ENCODE data around the gene GPR68. TPM values are rescaled to one million over a fixed set of nuclear protein-coding genes. Genes with fewer than 3 reads are reported as not detected.
A peak's percentile ranks its signal among the peaks of the same experiment; 100 is the strongest.

The GPR68 gene
- 0.13 TPM for total RNA-seq
- long read RNA-seq, partial matches to known transcripts = 0 of 1 reads
- long read RNA-seq, other reads (novel, unspliced or antisense) = 1 of 1 reads

GRCh38 chr14:91244501-91244901 is at the start of gene GPR68:
Gene GPR68, minus strand, starts transcription at chr14:91244704. Its CDS starts 9,654 bp downstream, at chr14:91235050.
- ATAC-seq (ENCODE audit: poor library complexity) (peak; percentile 54), DNase-seq (peak; percentile 70)
- intact Hi-C loops (cut with DNase I) = no loop called here

GRCh38 chr14:91294153-91294552 is 49.6 kb upstream of the GPR68 start:
- intact Hi-C loops (cut with DNase I) = no loop called here
- ATAC-seq (ENCODE audit: poor library complexity) (peak; percentile 79), DNase-seq (no peak)

GRCh38 chr14:91293281-91293680 is 48.8 kb upstream of the GPR68 start:
- ATAC-seq (ENCODE audit: poor library complexity) = no peak
- intact Hi-C loops (cut with DNase I) = no loop called here
- no peak for DNase-seq

GRCh38 chr14:91292491-91292890 is 48.0 kb upstream of the GPR68 start:
- intact Hi-C loops (cut with DNase I) = no loop called here
- no peak for DNase-seq
- ATAC-seq (ENCODE audit: poor library complexity) = no peak

- DNase-seq = no peak
- no peak for ATAC-seq (ENCODE audit: poor library complexity)
- intact Hi-C loops (cut with DNase I) = no loop called here
These were observed 47.4 kb upstream of the GPR68 start for GRCh38 chr14:91291786-91292405.

- ATAC-seq (ENCODE audit: poor library complexity) = no peak
- DNase-seq = no peak
- intact Hi-C loops (cut with DNase I) = no loop called here
These were observed 46.5 kb upstream of the GPR68 start for GRCh38 chr14:91290986-91291385.

GRCh38 chr14:91289464-91289863 is 45.0 kb upstream of the GPR68 start:
- ATAC-seq (ENCODE audit: poor library complexity) (no peak), DNase-seq (no peak)
- intact Hi-C loops (cut with DNase I) = no loop called here

- intact Hi-C loops (cut with DNase I) = no loop called here
- ATAC-seq (ENCODE audit: poor library complexity) (no peak), DNase-seq (no peak)
These were observed 44.4 kb upstream of the GPR68 start for GRCh38 chr14:91288876-91289275.

- ATAC-seq (ENCODE audit: poor library complexity) = peak; percentile 75
- peak; percentile 85 for DNase-seq
- intact Hi-C loops (cut with DNase I) = no loop called here
These were observed 42.0 kb upstream of the GPR68 start for GRCh38 chr14:91286530-91286937.

- DNase-seq (no peak), ATAC-seq (ENCODE audit: poor library complexity) (peak; percentile 34)
- intact Hi-C loops (cut with DNase I) = loop anchor here (5.0 kb wide), 1 partner anchor 103 kb away; no protein-coding TSS in a partner anchor
These were observed 40.5 kb upstream of the GPR68 start for GRCh38 chr14:91284791-91285548.

GRCh38 chr14:91284146-91284790 is 39.8 kb upstream of the GPR68 start:
- DNase-seq (no peak), ATAC-seq (ENCODE audit: poor library complexity) (peak; percentile 78)
- intact Hi-C loops (cut with DNase I) = loop anchor here (5.0 kb wide), 1 partner anchor 102 kb away; no protein-coding TSS in a partner anchor

- DNase-seq (no peak), ATAC-seq (ENCODE audit: poor library complexity) (no peak)
- intact Hi-C loops (cut with DNase I) = loop anchor here (5.0 kb wide), 1 partner anchor 101 kb away; no protein-coding TSS in a partner anchor
These were observed 39.2 kb upstream of the GPR68 start for GRCh38 chr14:91283666-91284065.

GRCh38 chr14:91282954-91283645 is 38.6 kb upstream of the GPR68 start:
- ATAC-seq (ENCODE audit: poor library complexity) = no peak
- DNase-seq = no peak
- intact Hi-C loops (cut with DNase I) = loop anchor here (5.0 kb wide), 1 partner anchor 101 kb away; no protein-coding TSS in a partner anchor

GRCh38 chr14:91281346-91281745 is 36.8 kb upstream of the GPR68 start:
- intact Hi-C loops (cut with DNase I) = loop anchor here (5.0 kb wide), 1 partner anchor 99 kb away; no protein-coding TSS in a partner anchor
- ATAC-seq (ENCODE audit: poor library complexity) (no peak), DNase-seq (no peak)

- intact Hi-C loops (cut with DNase I) = loop anchor here (5.0 kb wide), 1 partner anchor 98 kb away; no protein-coding TSS in a partner anchor
- ATAC-seq (ENCODE audit: poor library complexity) (no peak), DNase-seq (no peak)
These were observed 35.6 kb upstream of the GPR68 start for GRCh38 chr14:91280129-91280528.

- ATAC-seq (ENCODE audit: poor library complexity) (no peak), DNase-seq (no peak)
- intact Hi-C loops (cut with DNase I) = no loop called here
These were observed 34.9 kb upstream of the GPR68 start for GRCh38 chr14:91279354-91279753.

- intact Hi-C loops (cut with DNase I) = no loop called here
- ATAC-seq (ENCODE audit: poor library complexity) = no peak
- DNase-seq = no peak
These were observed 33.8 kb upstream of the GPR68 start for GRCh38 chr14:91278383-91278715.

- no peak for DNase-seq
- intact Hi-C loops (cut with DNase I) = no loop called here
- ATAC-seq (ENCODE audit: poor library complexity) = no peak
These were observed 33.3 kb upstream of the GPR68 start for GRCh38 chr14:91277546-91278382.

Measured in Right ventricle myocardium superior (tissue), 1 donor.